ENCODE data around the gene SEZ6.

GRCh38 chr17:28978356-28978964 lies 27.4 kb downstream of the SEZ6 start:
- TF ChIP-seq CTCF (conservative IDR thresholded peaks at IDR 0.05) (no peak), EZH2 (IDR thresholded peaks at IDR 0.05; ENCODE audit: low read depth) (no peak)

All from PC-9 (cell line).